Kidney (tissue), 14 donors: ENCODE data around the gene P4HB. TPM values are rescaled to one million over a fixed set of nuclear protein-coding genes. Genes with fewer than 3 reads are reported as not detected.
A peak's percentile ranks its signal among the peaks of the same experiment; 100 is the strongest.

Experiments used
- DNase-seq, 5 donors: peaks; one replicate each; pipeline ENCODE4 v3.0.0-alpha.2; 2013 to 2020
- FAIRE-seq: peaks from 2 replicates; lab custom pipeline; 2012; peaks lifted over from hg19 to GRCh38; lab: Jason Lieb, UNC
- H3K27ac ChIP-seq, 2 donors: one replicate each; pipeline ENCODE4 v1.7.0; 2013; ENCODE audit warnings: low read depth in 2 of 2, low read length in 2 of 2, inconsistent platforms in 1 of 2
- H3K27me3 ChIP-seq: one replicate; pipeline ENCODE4 v1.7.1; 2013; ENCODE audit warnings: low read length, inconsistent platforms; ENCODE audit not compliant: control insufficient read depth, insufficient read depth
- H3K36me3 ChIP-seq, 3 donors: one replicate each; pipeline versions ENCODE4 v1.7.0 to v1.7.1; 2013; ENCODE audit warnings: low read length in 3 of 3, control low read depth in 1 of 3, inconsistent platforms in 1 of 3; ENCODE audit not compliant: insufficient read depth in 3 of 3, control insufficient read depth in 2 of 3
- H3K4me1 ChIP-seq, 3 donors: one replicate each; pipeline versions ENCODE4 v1.7.0 to v1.7.1; 2013; ENCODE audit warnings: low read length in 3 of 3, inconsistent platforms in 1 of 3, low read depth in 1 of 3; ENCODE audit not compliant: control insufficient read depth in 2 of 3, insufficient read depth in 2 of 3
- H3K4me3 ChIP-seq, 3 donors: one replicate each; pipeline versions ENCODE4 v1.7.0 to v1.8.1; 2013; ENCODE audit warnings: low read length in 3 of 3, control low read depth in 1 of 3, inconsistent platforms in 1 of 3
- H3K9ac ChIP-seq, 3 donors: one replicate each; pipeline versions ENCODE4 v1.7.0 to v1.7.1; 2013; ENCODE audit warnings: low read length in 3 of 3, control low read depth in 1 of 3, inconsistent platforms in 1 of 3
- H3K9me3 ChIP-seq, 3 donors: one replicate each; pipeline versions ENCODE4 v1.7.0 to v1.7.1; 2013; ENCODE audit warnings: low read length in 3 of 3, control low read depth in 1 of 3, inconsistent platforms in 1 of 3; ENCODE audit not compliant: control insufficient read depth in 2 of 3, insufficient read depth in 1 of 3
- intact Hi-C: fragments of 100-400 bp; cut with DNase I; formaldehyde crosslinking; loops from one replicate; pipeline ENCODE4 v1.11.1; 2022
- polyA plus RNA-seq: library from polyadenylated mRNA; stranded (reverse); fragments of 350-450 nt; fragmentation: Illumina TruSeq; extraction: RNeasy Lipid Tissue Mini Kit (QIAGEN cat#74804); gene quantifications from one replicate; pipeline ENCODE4 v1.2.3, GENCODE V29; 2014; ENCODE audit warnings: low read depth, low replicate concordance; ENCODE audit not compliant: insufficient read depth
- total RNA-seq: library from RNA; stranded (reverse); fragmentation: NEBNext Ultra II Directional; extraction: Animal tissue kit (Norgen Biotek cat#: 25700); gene quantifications from one replicate; pipeline ENCODE4 v1.2.1, GENCODE V29; 2021
- TF ChIP-seq, protein P1 (sequence below): IDR thresholded peaks from 3 replicates; pipeline ENCODE4 v1.5.1; 2012; ENCODE audit warnings: mild to moderate bottlenecking, moderate library complexity, borderline replicate concordance; ENCODE audit not compliant: insufficient read depth; ENCODE audit errors: extremely low read depth
- donor health status: control.
- donor health status: control.
- donor health status: control.
- donor health status: control.
- donor health status: control.
- donor health status: DM: yes; HTN: yes; CAD: no.
- donor health status: Normal renal cell carcinoma (clear cell type).

The P4HB gene
- total and polyA plus RNA-seq, 2 donors from 2014 or later = 411 to 482 TPM

DNA sequence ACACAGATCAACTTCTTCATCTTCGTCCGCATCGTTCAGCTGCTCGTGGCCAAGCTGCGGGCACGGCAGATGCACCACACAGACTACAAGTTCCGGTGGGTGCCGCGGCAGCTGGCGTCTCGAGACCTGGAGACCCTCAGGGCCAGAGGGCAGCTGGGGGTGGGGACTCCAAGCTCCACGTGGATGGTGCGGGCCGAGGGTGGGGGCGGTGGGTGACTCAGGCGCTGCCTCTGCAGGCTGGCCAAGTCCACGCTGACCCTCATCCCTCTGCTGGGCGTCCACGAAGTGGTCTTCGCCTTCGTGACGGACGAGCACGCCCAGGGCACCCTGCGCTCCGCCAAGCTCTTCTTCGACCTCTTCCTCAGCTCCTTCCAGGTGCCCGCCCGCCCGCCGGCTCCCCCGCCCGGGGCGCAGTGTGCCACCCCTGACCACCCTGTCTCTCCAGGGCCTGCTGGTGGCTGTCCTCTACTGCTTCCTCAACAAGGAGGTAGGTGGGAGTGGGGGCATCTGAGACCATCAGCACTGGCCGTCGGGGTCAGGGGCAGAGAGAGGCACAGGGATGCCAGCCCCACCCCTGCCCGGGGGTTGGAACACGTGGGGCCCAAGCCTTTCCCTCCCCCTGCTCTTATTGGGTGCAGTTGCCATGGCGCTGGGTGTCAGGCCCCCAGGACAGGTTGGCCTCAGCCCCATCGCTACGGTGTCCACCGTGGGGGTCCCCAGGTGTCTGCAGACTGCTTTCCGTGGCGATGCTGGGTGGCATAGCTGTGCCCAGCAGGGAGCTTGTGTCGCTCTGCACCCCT is 47.6 kb downstream of the P4HB start:
- H3K27me3 ChIP-seq = no peaks in the 10 kb centered on the region
- peak in 1 of 5 donors; percentile 78 for DNase-seq
- no peak for FAIRE-seq
- peaks cover 0 to 6% (median 0%) of the 10 kb centered on the region in 3 donors for H3K4me1 ChIP-seq
- H3K9me3 ChIP-seq = no peaks in the 10 kb centered on the region
- intact Hi-C loops = no loop called here
- no peak overlapping the region for H3K9ac ChIP-seq
- H3K36me3 ChIP-seq = no peaks in the 10 kb centered on the region
- no peak overlapping the region for H3K27ac ChIP-seq
- H3K4me3 ChIP-seq = no peak overlapping the region
- TF ChIP-seq, protein P1, sequence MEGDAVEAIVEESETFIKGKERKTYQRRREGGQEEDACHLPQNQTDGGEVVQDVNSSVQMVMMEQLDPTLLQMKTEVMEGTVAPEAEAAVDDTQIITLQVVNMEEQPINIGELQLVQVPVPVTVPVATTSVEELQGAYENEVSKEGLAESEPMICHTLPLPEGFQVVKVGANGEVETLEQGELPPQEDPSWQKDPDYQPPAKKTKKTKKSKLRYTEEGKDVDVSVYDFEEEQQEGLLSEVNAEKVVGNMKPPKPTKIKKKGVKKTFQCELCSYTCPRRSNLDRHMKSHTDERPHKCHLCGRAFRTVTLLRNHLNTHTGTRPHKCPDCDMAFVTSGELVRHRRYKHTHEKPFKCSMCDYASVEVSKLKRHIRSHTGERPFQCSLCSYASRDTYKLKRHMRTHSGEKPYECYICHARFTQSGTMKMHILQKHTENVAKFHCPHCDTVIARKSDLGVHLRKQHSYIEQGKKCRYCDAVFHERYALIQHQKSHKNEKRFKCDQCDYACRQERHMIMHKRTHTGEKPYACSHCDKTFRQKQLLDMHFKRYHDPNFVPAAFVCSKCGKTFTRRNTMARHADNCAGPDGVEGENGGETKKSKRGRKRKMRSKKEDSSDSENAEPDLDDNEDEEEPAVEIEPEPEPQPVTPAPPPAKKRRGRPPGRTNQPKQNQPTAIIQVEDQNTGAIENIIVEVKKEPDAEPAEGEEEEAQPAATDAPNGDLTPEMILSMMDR = no peak

DNA sequence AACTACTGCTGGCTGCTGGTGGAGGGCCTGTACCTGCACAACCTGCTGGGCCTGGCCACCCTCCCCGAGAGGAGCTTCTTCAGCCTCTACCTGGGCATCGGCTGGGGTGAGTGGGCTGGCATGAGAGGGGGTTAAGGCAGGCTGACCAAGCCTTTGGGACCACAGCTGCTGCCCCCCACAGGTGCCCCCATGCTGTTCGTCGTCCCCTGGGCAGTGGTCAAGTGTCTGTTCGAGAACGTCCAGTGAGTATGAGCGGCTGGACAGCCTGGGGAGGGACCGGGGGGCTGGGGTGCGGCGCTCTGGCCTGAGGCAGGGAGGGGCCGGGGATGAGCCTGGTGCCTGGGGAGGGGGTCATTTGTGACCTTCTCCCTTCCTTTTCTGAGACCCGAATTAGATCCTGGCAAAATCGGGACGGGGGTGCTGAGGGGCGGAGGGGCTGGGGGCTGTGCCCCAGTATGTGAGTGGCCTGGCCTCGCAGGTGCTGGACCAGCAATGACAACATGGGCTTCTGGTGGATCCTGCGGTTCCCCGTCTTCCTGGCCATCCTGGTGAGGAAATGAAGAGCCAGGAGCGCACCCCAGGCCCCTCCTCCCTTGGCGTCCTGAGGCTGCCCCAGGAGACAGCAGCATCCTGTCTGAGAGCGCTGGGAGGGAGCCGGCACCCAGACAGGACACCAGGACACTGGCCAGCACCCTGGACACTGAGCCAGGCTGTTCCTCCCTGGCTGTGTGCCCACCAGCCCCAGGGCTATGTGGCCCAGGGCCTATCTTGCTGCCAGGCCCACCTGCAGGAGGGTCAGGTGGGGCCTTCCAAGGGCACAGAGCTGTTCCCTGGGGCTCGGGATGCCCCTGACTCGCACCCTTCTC is 48.4 kb downstream of the P4HB start:
- peaks cover 0 to 6% (median 0%) of the 10 kb centered on the region in 3 donors for H3K4me1 ChIP-seq
- no peak overlapping the region for H3K9ac ChIP-seq
- TF ChIP-seq, protein P1 = no peak
- FAIRE-seq = no peak
- H3K36me3 ChIP-seq = no peaks in the 10 kb centered on the region
- no peak overlapping the region for H3K4me3 ChIP-seq
- H3K27ac ChIP-seq = no peak overlapping the region
- peak in 1 of 5 donors; percentile 63 for DNase-seq
- no peaks in the 10 kb centered on the region for H3K9me3 ChIP-seq
- no peaks in the 10 kb centered on the region for H3K27me3 ChIP-seq
- intact Hi-C loops = no loop called here

DNA sequence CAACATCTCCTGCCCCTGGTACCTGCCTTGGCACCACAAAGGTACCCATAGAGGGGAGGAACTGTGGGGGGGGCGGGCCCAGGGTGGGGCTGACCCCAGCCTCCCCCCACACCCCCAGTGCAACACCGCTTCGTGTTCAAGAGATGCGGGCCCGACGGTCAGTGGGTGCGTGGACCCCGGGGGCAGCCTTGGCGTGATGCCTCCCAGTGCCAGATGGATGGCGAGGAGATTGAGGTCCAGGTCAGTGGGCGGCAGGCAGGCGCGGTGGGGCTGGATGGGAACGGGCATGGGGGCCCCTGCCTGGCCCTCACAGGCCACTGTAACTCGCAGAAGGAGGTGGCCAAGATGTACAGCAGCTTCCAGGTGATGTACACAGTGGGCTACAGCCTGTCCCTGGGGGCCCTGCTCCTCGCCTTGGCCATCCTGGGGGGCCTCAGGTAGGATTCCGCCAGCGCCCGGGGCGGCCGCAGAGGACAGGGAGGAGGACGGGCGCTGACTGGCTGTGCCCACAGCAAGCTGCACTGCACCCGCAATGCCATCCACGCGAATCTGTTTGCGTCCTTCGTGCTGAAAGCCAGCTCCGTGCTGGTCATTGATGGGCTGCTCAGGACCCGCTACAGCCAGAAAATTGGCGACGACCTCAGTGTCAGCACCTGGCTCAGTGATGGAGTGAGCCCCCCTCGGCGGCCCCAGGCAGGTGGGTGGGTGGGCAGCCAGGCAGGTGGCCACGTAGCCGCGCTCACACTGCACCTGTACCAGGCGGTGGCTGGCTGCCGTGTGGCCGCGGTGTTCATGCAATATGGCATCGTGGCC is 49.2 kb downstream of the P4HB start:
- Histone ChIP-seq H3K9ac (no peak overlapping the region), H3K4me1 (peaks cover 0 to 6% (median 0%) of the 10 kb centered on the region in 3 donors), H3K9me3 (no peaks in the 10 kb centered on the region), H3K27ac (no peak overlapping the region), H3K4me3 (no peak overlapping the region), H3K27me3 (no peaks in the 10 kb centered on the region), H3K36me3 (no peaks in the 10 kb centered on the region)
- TF ChIP-seq, protein P1 = no peak
- intact Hi-C loops = no loop called here
- DNase-seq (no peak), FAIRE-seq (no peak)
